HCT116 (cell line): Measurements from ENCODE around the gene DNAJB5.
"Not testable (repeated sequence)": the region's sequence is repeated elsewhere in the genome, so short reads cannot be mapped to it uniquely, and the experiment has no call there.

Source experiments
- ATF3 ChIP-seq: IDR thresholded peaks from 2 replicates; pipeline ENCODE4 v1.6.1; 2012
- CEBPB ChIP-seq: IDR thresholded peaks from 2 replicates; pipeline ENCODE4 v1.6.1; 2012; ENCODE audit warnings: low read depth
- CTCF ChIP-seq, 3 experiments: fragments of 200-600 bp in 1 of 3; sonication (generic) in 1 of 3; IDR thresholded peaks in 2 of 3; conservative IDR thresholded peaks in 1 of 3; 2 replicates each; pipeline ENCODE4 v1.5.1; 2012 to 2017; ENCODE audit warnings: low read depth in 2 of 3, low read length in 2 of 3, antibody characterized with exemption in 1 of 3, borderline replicate concordance in 1 of 3, control low read depth in 1 of 3, mild to moderate bottlenecking in 1 of 3, mixed read lengths in 1 of 3, mixed run types in 1 of 3, moderate library complexity in 1 of 3; ENCODE audit not compliant: insufficient read depth in 1 of 3
- EZH2 ChIP-seq: fragments of 200-600 bp; sonication (generic); IDR thresholded peaks from 2 replicates; pipeline ENCODE4 v1.6.1; 2017; ENCODE audit warnings: antibody characterized with exemption, mixed run types
- MAX ChIP-seq: IDR thresholded peaks from 2 replicates; pipeline ENCODE4 v1.6.1; 2012
- POLR2A ChIP-seq: IDR thresholded peaks from 2 replicates; pipeline ENCODE4 v1.7.0; 2011; ENCODE audit warnings: borderline replicate concordance; ENCODE audit not compliant: insufficient read depth, insufficient read length; ENCODE audit errors: extremely low read depth
- POLR2AphosphoS5 ChIP-seq: IDR thresholded peaks from 2 replicates; pipeline ENCODE4 v1.6.1; 2011; ENCODE audit warnings: mild to moderate bottlenecking, low read depth, low read length, moderate library complexity
- RAD21 ChIP-seq: IDR thresholded peaks from 2 replicates; pipeline ENCODE4 v1.6.1; 2012; ENCODE audit warnings: low read depth, mild to moderate bottlenecking
- REST ChIP-seq: IDR thresholded peaks from 2 replicates; pipeline ENCODE4 v1.6.1; 2012; ENCODE audit warnings: low read depth
- SP1 ChIP-seq: IDR thresholded peaks from 2 replicates; pipeline ENCODE4 v1.6.1; 2012; ENCODE audit warnings: low read depth
- SRF ChIP-seq: IDR thresholded peaks from 2 replicates; pipeline ENCODE4 v1.6.1; 2012; ENCODE audit warnings: low read depth
- TCF7L2 ChIP-seq: IDR thresholded peaks from 2 replicates; pipeline ENCODE4 v1.7.0; 2011; ENCODE audit warnings: borderline replicate concordance, inconsistent platforms; ENCODE audit not compliant: insufficient read depth, insufficient read length; ENCODE audit errors: extremely low read depth
- YY1 ChIP-seq: IDR thresholded peaks from 2 replicates; pipeline ENCODE4 v1.6.1; 2011; ENCODE audit warnings: low read length, low read depth, moderate library complexity, mild to moderate bottlenecking; ENCODE audit not compliant: insufficient replicate concordance; ENCODE audit errors: extremely low read depth

GRCh38 chr9:34956066-34956465 lies 33.5 kb upstream of the DNAJB5 start:
- not testable (repeated sequence) for TF ChIP-seq CTCF (IDR thresholded peaks at IDR 0.05 in 2 of 3, conservative IDR thresholded peaks at IDR 0.05 in 1 of 3; ENCODE audit: borderline replicate concordance in 1 of 3, insufficient read depth in 1 of 3, low read depth in 2 of 3, low read length in 2 of 3); ATF3; POLR2AphosphoS5; POLR2A; REST; CEBPB; SP1; MAX; EZH2; SRF; RAD21; TCF7L2; YY1
